GM21529 (cell line): Measurements from ENCODE around the gene SERINC5.
A peak's percentile ranks its signal among the peaks of the same experiment; 100 is the strongest.
"Not testable (repeated sequence)": the region's sequence is repeated elsewhere in the genome, so short reads cannot be mapped to it uniquely, and the experiment has no call there.

ENCODE experiments used
- ATAC-seq: cut with Tn5 transposase; IDR thresholded peaks from one replicate; pipeline ENCODE4 v1.9.1; 2021; ENCODE audit not compliant: unreplicated experiment

SERINC5 gene

DNA sequence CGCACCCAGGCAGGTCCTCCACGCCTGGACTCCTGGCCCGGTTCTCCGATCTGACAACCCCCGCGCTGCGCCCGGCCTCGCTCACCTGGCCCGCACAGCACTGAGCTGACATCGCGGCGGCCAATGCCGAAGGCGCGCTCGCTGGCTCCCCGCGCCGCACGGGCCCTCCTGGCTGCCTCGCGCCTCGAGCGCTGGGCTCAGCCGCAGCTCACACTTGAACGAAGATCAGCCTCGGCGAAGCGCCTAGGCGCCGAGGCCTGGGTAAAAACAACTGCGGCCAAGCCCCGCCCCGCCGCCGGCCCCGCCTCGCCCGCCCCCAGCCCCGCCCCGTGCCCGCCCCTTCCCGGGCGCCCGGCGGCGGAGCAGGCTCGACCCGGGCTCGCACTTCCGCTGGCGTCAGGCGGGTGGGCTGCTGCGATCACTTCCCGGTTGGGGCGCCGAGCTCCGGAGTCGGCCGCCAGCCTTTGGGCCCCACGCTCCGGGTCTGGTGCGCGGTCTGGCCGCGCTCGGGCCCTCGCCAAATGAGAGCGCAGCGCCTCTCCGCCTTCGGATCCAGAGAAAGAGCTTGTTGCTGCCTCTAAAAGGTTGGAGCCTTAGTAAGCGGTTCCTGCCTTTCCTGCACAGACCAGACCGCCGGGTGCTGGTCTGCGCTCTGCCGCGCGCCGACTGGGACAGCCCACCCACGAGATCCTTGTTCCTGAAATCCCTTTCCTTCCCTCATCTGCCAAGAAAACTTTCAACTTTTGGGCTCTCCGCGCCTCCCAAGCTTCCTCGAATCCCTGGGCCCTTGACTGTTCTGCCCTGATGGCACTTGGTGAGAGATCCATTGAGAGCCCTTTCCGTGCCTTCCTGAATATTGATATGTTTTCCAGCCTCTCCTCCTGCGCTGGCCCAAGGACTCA lies at the start of gene SERINC5:
Gene SERINC5, minus strand, starts transcription at position 238 of the 902 bp plus-strand sequence. Its CDS starts 126 bp downstream, at position 112.
- ATAC-seq: peak; percentile 84

DNA sequence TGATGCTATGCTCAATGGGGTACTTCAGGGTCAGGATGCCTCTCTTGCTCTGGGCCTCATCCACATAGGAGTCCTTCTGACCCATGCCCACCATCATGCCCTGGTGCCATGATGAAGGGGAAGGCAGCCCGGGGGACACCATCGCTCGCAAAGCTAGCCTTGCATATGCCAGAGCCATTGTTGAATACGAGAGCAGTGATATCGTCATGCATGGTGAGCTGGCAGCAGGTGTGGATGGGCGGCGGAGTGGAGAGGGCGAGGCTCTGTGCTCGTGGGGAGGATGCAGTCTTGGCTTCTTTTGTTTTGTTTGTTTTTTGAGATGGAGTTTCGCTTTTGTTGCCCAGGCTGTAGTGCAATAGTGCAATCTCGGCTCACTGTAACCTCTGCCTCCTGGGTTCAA lies 46.8 kb upstream of the SERINC5 start:
- ATAC-seq: no peak

DNA sequence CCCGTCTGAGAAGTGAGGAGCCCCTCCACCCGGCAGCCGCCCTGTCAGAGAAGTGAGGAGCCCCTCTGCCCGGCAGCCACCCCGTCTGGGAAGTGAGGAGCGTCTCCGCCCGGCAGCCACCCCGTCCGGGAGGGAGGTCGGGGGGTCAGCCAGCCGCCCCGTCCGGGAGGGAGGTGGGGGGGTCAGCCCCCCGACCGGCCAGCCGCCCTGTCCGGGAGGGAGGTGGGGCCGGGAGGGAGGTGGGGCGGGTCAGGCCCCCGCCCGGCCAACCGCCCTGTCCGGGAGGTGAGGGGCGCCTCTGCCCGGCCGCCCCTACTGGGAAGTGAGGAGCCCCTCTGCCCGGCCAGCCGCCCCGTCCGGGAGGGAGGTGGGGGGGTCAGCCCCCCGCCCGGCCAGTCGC lies 45.5 kb upstream of the SERINC5 start:
- not testable (repeated sequence) for ATAC-seq

DNA sequence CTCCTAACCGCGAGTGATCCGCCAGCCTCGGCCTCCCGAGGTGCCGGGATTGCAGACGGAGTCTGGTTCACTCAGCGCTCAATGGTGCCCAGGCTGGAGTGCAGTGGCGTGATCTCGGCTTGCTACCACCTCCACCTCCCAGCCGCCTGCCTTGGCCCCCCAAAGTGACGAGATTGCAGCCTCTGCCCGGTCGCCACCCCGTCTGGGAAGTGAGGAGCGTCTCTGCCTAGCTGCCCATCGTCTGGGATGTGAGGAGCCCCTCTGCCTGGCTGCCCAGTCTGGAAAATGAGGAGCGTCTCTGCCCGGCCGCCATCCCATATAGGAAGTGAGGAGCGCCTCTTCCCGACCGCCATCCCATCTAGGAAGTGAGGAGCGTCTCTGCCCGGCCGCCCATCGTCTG lies 44.9 kb upstream of the SERINC5 start:
- not testable (repeated sequence) for ATAC-seq

DNA sequence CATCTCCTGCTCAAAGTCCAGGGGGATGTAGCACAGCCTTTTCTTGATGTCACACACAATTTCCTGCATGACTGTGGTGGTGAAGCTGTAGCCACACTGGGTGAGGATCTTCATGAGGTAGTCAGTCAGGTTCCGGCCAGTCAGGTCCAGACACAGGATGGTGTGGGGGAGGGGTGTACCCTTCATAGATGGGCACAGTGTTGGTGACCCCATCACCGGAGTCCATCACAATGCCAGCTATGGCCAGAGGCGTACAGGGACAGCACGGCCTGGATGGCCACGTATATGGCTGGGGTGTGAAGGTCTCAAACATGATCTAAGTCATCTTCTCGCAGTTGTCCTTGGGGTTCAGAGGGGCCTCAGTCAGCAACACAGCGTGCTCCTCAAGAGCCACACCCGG lies 44.3 kb upstream of the SERINC5 start:
- ATAC-seq: no peak

DNA sequence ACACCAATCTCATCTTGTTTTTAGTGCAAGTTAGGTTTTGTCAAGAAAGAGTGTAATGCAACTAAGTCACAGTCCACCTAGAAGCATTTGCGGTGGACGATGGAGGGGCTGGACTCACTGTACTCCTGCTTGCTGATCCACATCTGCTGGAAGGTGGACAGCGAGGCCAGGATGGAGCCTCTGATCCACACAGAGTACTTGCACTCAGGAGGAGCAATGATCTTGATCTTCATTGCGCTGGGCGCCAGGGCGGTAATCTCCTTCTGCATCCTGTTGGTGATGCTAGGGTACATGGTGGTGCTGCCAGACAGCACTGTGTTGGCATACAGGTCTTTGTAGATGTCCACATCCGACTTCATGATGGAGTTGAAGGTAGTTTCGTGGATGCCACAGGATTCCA lies 43.8 kb upstream of the SERINC5 start:
- ATAC-seq: no peak

DNA sequence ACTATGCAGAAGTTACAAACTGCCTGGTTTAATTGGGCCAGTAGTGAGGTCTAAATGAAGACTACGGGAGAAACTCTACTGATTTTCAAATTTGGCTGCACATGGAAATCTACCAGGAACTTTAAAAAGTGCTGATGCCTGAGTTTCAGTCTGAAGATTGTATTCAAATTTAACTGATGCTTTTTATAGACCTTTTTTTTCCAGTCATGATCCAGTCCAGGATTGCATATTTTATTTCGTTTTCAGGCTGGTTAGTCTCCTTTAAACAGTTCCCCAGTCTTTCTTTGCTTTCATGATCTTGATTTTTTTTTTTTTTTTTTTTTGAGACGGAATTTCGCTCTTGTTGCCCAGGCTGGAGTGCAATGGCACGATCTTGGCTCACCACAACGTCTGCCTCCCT lies 40.3 kb upstream of the SERINC5 start:
- no peak for ATAC-seq

DNA sequence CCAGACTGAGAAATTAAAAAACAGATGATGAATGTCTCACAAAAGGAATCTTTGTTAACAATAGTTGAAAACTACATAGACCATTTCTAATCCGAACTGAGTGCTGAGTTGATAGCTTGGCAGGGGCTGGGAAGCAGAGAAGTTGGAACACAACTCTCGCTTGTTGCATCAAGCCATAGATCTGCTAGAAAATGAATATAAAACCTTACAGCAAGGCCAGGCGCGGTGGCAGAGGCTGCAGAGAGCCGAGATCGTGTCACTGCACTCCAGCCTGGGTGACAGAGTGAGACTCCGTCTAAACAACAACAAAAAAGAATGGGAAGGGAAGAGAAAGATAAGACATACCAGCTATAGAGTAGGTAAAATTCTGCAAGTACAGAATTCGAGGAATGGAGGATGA lies 35.9 kb upstream of the SERINC5 start:
- no peak for ATAC-seq

DNA sequence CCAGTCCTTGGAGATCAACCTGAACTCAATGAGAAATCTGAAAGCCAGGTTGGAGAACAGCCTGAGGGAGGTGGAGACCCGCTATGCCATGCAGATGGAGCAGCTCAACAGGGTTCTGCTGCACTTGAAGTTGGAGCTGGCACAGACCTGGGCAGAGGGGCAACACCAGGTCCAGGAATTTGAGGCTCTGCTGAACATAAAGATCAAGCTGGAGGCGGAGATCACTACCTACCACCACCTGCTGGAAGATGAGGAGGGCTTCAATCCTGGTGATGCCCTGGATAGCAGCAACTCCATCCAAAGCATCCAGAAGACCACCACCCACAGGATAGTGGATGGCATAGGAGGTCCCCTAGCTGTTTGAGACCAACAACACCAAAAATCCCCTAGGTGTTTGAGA lies 33.5 kb upstream of the SERINC5 start:
- ATAC-seq: no peak

DNA sequence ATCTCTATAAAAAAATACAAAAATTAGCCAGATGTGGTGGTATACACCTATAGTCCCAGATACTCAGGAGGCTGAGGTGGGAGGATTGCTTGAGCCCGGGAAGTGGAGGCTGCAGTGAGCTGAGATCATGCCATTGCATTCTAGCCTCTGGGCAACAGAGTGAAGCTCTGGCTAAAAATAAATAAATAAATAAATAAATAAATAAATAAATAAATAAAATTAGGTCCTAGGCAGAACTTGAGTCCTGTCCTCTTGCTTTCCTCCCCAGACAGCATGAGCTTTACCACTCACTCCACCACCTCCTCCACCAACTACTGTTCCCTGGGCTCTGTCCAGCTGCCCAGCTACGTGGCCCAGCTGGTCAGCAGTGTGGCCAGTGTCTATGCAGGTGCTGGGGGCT lies 32.3 kb upstream of the SERINC5 start:
- ATAC-seq: no peak

DNA sequence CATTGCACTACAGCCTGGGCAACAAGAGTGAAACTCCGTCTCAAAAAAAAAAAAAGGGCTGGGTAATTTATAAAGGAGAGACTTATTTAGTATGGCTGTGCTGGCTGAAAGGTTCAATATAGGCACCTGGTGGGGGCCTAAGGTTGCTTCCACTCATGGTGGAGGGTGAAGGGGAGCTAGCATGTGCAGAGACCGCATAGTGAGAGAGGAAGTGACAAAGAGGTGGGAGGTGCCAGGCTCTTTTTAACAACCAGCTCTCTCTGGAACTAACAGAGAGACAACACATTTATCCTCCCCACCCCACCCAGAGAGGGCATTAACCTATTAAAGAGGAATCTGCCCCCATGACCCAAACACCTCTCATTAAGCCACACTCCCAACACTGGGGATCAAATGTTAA lies 28.9 kb upstream of the SERINC5 start:
- ATAC-seq: no peak

DNA sequence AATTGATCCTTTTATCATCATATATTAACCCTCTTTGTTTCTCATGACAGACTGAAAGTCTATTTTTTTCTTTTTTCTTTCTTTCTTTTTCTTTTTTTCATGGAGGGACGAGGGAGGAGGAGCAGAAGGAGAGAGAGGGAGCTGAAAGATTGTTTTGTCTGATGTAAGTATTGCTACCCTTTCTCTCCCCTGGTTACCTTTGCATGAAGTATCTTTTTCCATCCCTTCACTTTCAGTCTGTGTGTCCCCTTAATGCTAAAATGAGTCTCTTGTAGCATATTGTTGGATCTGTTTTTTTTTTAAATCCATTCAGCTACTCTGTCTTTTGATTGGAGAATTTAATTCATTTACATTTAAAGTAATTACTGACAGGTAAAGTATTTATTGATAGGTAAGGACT lies 27.5 kb upstream of the SERINC5 start:
- no peak for ATAC-seq

DNA sequence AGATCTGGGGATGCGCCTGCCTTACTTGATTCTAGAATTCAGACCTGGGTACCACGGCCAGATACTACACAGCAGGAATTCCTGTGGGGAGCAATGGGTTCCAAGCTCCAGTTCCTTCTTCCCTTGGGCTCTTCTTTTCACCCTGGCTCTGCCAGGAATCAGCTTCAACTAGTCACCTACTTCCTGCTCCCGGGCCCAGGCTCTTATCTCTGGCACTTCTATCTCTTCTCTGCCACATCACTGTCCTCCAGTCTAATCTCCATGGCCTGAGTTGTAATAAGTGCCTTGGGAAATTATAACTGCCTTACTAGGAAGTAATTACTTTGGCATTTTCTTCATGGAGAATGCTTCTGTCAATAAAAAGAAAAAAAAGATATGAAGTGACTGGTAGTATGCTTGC lies 26.2 kb upstream of the SERINC5 start:
- no peak for ATAC-seq

DNA sequence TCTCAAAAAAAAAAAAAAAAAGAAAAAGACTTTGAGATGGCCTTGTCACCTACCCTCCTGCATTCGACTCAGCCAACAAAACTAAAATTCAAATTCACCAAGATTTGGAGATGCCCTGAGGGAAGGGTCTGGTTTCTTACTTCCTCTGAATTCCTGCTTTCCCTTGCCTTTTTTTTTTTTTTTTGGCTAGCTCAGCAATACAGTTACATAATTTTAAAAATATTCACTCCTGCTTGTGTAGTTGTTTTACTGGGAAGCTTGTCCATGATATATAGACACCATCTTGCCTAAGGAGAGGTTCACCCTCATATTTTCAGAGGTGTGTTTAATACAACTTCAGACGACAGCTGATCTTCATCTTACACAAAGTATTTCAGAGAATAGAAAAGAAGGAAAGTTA lies 21.3 kb upstream of the SERINC5 start:
- ATAC-seq: no peak

DNA sequence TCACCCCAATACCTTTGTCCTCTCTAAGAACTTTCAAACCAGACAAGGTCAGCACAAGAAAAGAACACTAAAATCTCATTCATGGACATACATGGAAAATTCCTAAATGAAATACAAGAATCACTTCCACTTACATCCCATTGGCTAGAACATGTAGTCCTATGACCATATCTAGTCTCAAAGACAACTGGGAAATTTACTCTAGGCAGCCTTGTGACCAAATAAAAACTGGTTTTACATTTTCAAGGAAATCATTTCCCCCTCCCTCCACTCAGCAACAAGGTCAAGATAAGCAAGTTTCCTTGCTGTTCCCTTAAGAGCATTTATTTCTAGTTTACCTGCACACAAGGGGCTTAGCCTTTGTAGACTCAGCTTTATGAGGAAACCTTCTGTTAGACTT lies 20.3 kb upstream of the SERINC5 start:
- no peak for ATAC-seq

DNA sequence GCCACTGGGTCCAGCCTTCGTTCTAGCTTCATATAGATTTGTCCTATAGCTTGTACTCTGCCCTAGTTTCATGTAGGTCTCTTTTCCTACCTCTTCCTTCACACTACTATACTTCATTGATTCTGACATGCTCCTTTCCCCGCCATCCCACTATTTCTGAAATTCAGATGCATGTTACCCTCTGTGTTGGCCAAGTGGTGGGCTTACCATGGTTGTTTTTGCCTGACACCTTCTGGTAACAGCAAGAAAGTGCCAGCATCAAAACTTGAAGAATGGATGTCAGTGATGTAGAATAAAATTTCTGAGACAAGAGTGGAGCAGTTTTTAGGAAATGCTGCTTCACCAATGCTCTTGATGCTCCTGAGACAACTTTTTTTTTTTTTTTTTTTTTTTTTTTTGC lies 19.5 kb upstream of the SERINC5 start:
- no peak for ATAC-seq

DNA sequence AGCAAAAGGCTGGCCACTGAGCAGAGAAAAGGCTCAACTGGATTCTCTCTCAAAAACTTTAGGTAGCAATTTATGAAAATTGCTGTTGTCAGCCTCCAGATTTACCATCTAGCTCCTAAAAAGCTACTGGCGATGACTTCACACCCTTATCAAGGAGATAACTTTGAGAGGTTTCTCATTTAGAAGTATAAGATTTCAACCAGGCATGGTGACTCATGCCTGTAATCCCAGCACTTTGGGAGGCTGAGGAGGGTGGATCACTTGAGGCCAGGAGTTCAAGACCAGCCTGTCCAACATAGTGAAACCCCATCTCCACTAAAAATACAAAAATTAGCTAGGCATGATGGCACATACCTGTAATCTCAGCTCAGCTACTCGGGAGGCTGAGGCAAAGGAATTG lies 14.7 kb upstream of the SERINC5 start:
- not testable (repeated sequence) for ATAC-seq

DNA sequence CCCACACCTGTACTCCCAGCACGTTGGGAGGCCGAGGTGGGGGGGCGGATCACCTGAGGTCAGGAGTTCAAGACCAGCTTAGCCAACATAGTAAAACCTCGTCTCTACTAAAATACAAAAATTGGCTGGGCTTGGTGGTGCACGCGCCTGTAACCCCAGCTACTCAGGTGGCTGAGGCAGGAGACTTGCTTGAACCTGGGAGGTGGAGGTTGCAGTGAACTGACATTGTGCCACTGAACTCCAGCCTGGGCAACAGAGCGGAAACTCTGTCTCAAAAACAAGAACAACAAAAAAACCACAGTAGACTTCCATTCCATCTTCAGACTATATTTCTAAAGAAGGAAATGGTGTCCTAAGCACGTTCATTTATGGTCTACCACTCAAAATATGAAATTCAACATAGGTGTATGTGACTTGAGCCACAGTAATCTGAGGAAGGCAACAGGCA lies 14.2 kb upstream of the SERINC5 start:
- no peak for ATAC-seq

DNA sequence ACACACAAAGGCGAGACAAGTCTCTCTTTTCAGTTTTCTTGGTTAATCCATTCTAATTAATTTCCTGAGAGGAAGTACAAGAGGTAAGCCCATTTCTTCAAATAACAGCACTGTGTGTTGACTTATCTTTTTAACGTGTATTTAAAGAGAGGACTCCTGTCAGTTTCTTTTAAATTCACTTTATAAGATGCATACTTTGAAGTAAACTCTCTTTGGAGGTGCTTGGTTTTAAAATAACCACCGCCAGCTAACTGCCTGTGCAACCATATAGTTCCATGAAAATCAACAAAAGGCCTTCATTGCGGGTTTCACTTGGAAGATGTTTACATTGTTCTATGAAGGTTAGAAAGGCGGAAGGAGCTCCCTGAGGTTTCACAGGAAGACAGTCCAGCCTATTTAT lies 13.1 kb upstream of the SERINC5 start:
- ATAC-seq: no peak

DNA sequence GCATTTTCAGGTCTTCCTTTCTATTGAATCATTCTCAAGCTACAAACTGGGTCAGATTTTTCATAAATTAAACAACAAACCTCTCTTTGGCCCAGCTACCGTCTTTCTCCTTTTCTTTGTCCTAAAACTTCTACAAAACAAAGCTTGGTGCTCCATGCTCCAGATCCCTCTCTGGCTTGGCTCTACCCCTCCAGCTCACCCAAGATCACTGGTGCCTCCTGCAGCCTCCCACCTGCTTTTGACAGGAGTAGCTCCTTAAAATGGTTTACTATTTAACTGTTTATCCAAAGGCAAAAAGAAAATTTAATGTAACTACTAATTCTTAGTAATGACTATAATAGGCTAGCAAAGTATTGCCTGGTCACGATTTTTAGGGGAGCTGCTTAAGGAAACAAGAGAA lies 10.7 kb upstream of the SERINC5 start:
- ATAC-seq: no peak

DNA sequence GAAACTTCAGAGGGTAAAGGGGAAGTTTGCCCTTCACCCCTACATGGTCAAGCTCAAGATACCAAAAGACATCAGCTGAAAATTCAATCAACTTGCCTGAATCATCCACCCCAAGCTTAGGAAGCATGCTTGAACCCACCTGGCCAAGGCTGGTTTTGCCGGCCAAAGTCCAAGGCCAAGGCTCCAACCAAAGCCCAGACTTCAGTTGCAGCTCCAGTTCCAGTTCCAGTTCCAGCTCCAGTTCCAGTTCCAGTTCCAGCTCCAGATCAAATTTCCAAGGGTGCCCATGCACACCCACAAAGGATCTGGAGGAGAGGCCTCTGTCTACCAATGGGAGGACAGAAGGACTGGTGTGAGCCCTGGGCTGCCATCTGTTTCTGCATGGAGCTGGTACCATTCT lies 4.6 kb upstream of the SERINC5 start:
- ATAC-seq: no peak

DNA sequence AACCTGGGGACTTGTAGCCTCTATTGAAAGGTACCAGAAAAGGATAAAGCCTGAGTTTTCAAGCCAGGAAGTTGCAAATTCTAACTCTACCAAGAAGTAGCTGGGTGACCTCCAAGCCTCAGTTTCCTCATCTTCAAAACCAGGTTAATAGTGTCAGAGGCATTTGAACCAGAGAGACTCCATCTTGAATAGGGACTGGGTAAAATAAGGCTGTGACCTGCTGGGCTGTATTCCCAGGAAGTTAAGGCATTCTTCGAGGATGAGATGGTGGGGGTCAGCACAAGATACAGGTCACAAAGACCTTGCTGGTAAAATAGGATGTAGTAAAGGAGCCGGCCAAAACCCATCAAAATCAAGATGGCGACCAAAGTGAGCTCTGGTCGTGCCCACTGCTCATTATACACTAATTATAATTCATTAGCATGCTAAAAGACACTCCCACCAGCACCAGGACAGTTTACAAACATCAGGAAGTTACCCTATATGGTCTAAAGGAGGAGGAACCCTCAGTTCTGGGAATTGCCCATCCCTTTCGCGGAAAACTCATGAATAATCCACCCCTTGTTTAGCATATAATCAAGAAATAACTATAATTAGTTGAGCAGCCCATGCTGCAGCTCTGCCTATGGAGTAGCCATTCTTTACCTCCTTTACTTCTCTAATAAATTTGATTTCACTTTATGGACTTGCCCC lies 3.8 kb upstream of the SERINC5 start:
- no peak for ATAC-seq
